Trophoblast cell (in vitro differentiated cells and primary cell): ENCODE data around the gene COG1.
A peak's percentile ranks its signal among the peaks of the same experiment; 100 is the strongest.

Source experiments
- DNase-seq, 2 donors: peaks; one replicate each; pipeline ENCODE4 v3.0.0-alpha.2; 2016
- H2AFZ ChIP-seq: 2 replicates; pipeline ENCODE4 v1.6.1; 2013; ENCODE audit warnings: low read length, moderate library complexity, mild to moderate bottlenecking; ENCODE audit not compliant: insufficient read depth, poor library complexity
- H2AK5ac ChIP-seq: 2 replicates; pipeline ENCODE4 v1.6.1; 2013; ENCODE audit warnings: mild to moderate bottlenecking, low read length
- H2BK120ac ChIP-seq: 2 replicates; pipeline ENCODE4 v1.6.1; 2013; ENCODE audit warnings: low read length, mild to moderate bottlenecking, moderate library complexity; ENCODE audit not compliant: insufficient read depth, poor library complexity
- H2BK12ac ChIP-seq: 2 replicates; pipeline ENCODE4 v1.6.1; 2013; ENCODE audit warnings: mild to moderate bottlenecking, low read length, moderate library complexity
- H2BK5ac ChIP-seq: 2 replicates; pipeline ENCODE4 v1.6.1; 2013; ENCODE audit warnings: low read length, low read depth, moderate library complexity, mild to moderate bottlenecking; ENCODE audit not compliant: poor library complexity
- H3K14ac ChIP-seq: 2 replicates; pipeline ENCODE4 v1.6.1; 2013; ENCODE audit warnings: mild to moderate bottlenecking, low read length
- H3K18ac ChIP-seq: 2 replicates; pipeline ENCODE4 v1.6.1; 2013; ENCODE audit warnings: mild to moderate bottlenecking, low read length
- H3K23ac ChIP-seq: 2 replicates; pipeline ENCODE4 v1.6.1; 2013; ENCODE audit warnings: low read length
- H3K27ac ChIP-seq: 2 replicates; pipeline ENCODE4 v1.5.1; 2013; ENCODE audit warnings: low read depth, mild to moderate bottlenecking, inconsistent platforms, low read length, moderate library complexity
- H3K27me3 ChIP-seq: 2 replicates; pipeline ENCODE4 v1.6.1; 2013; ENCODE audit warnings: inconsistent platforms, mild to moderate bottlenecking, low read length, moderate library complexity; ENCODE audit not compliant: insufficient read depth
- H3K36me3 ChIP-seq, 2 experiments: 1 replicate in 1 of 2; 2 replicates in 1 of 2; pipeline ENCODE4 v1.6.1; 2013; ENCODE audit warnings: low read length in 2 of 2, mild to moderate bottlenecking in 2 of 2, moderate library complexity in 1 of 2; ENCODE audit not compliant: insufficient read depth in 2 of 2, control insufficient read depth in 1 of 2
- H3K4ac ChIP-seq: 2 replicates; pipeline ENCODE4 v1.6.1; 2013; ENCODE audit warnings: low read depth, mild to moderate bottlenecking, low read length, moderate library complexity
- H3K4me1 ChIP-seq, 2 experiments: 1 replicate in 1 of 2; 2 replicates in 1 of 2; pipeline ENCODE4 v1.6.1; 2013; ENCODE audit warnings: low read length in 2 of 2, mild to moderate bottlenecking in 2 of 2, moderate library complexity in 1 of 2; ENCODE audit not compliant: insufficient read depth in 2 of 2, control insufficient read depth in 1 of 2
- H3K4me2 ChIP-seq: 2 replicates; pipeline ENCODE4 v1.6.1; 2013; ENCODE audit warnings: inconsistent platforms, mild to moderate bottlenecking, low read length, moderate library complexity
- H3K4me3 ChIP-seq: 2 replicates; pipeline ENCODE4 v1.5.1; 2013; ENCODE audit warnings: mild to moderate bottlenecking, low read depth, low read length, inconsistent platforms
- H3K79me1 ChIP-seq: one replicate; pipeline ENCODE4 v1.6.1; 2013; ENCODE audit warnings: low read length
- H3K79me2 ChIP-seq: 2 replicates; pipeline ENCODE4 v1.6.1; 2013; ENCODE audit warnings: low read length, mild to moderate bottlenecking; ENCODE audit not compliant: control insufficient read depth, insufficient read depth, poor library complexity
- H3K9ac ChIP-seq: 2 replicates; pipeline ENCODE4 v1.6.1; 2013; ENCODE audit warnings: mild to moderate bottlenecking, low read length
- H3K9me3 ChIP-seq: 2 replicates; pipeline ENCODE4 v1.6.1; 2013; ENCODE audit warnings: low read depth, mild to moderate bottlenecking, control low read depth, inconsistent platforms, low read length; ENCODE audit not compliant: insufficient read depth
- H4K12ac ChIP-seq: 2 replicates; pipeline ENCODE4 v1.6.1; 2013; ENCODE audit warnings: low read depth, mild to moderate bottlenecking, low read length, moderate library complexity
- H4K8ac ChIP-seq: 2 replicates; pipeline ENCODE4 v1.6.1; 2013; ENCODE audit warnings: low read depth, mild to moderate bottlenecking, low read length, moderate library complexity
- H4K91ac ChIP-seq: one replicate; pipeline ENCODE4 v1.6.1; 2013; ENCODE audit warnings: low read depth, mild to moderate bottlenecking, low read length, moderate library complexity
- WGBS: extraction: QIAGEN DNeasy Blood & Tissue Kit; methylation state at CpG from one replicate; pipeline ENCODE4 v1.1.7; 2013; ENCODE audit warnings: missing lambda C conversion rate; ENCODE audit not compliant: insufficient read length, insufficient coverage; ENCODE audit errors: extremely low coverage; 5-methylcytosine and 5-hydroxymethylcytosine counted together

Gene COG1

GRCh38 chr17:73215447-73215846 is 22.6 kb downstream of the COG1 start:
- no CpG with 5 or more reads among the region's 2 CpGs for WGBS
- DNase-seq, result no peak
- Histone ChIP-seq H2BK5ac (no peak overlapping the region), H4K91ac (no peak overlapping the region), H3K27me3 (no peaks in the 10 kb centered on the region), H3K9ac (no peak overlapping the region), H3K79me2 (peaks cover 3% of the 10 kb centered on the region), H3K18ac (no peak overlapping the region), H3K9me3 (no peaks in the 10 kb centered on the region), H3K4me1 (no peaks in the 10 kb centered on the region), H3K4me2 (no peak overlapping the region), H4K12ac (no peak overlapping the region), H3K79me1 (no peaks in the 10 kb centered on the region), H2BK12ac (no peak overlapping the region), H3K14ac (no peak overlapping the region), H2AFZ (no peak overlapping the region), H3K27ac (no peak overlapping the region), H2AK5ac (no peak overlapping the region), H4K8ac (peak overlapping the region; percentile 28), H3K36me3 (peaks cover 12 to 16% of the 10 kb centered on the region in 2 experiments), H3K4me3 (no peak overlapping the region), H2BK120ac (no peak overlapping the region), H3K4ac (peak overlapping the region; percentile 69), H3K23ac (peak overlapping the region; percentile 29)

- H4K91ac ChIP-seq, result no peak overlapping the region
- H3K79me2 ChIP-seq, result peaks cover 2% of the 10 kb centered on the region
- no peak overlapping the region for H3K4ac ChIP-seq
- no peak overlapping the region for H3K14ac ChIP-seq
- no peak overlapping the region for H2BK5ac ChIP-seq
- H3K27ac ChIP-seq, result no peak overlapping the region
- no peak for DNase-seq
- H2AFZ ChIP-seq, result no peak overlapping the region
- H3K18ac ChIP-seq, result no peak overlapping the region
- H3K9me3 ChIP-seq, result no peaks in the 10 kb centered on the region
- peaks cover 3% of the 10 kb centered on the region for H3K79me1 ChIP-seq
- H3K23ac ChIP-seq, result no peak overlapping the region
- no peak overlapping the region for H2BK12ac ChIP-seq
- H3K4me1 ChIP-seq, result peaks cover 0 to 2% of the 10 kb centered on the region in 2 experiments
- H3K36me3 ChIP-seq, result peaks cover 0 to 2% of the 10 kb centered on the region in 2 experiments
- H2BK120ac ChIP-seq, result no peak overlapping the region
- H3K4me2 ChIP-seq, result no peak overlapping the region
- H3K4me3 ChIP-seq, result no peak overlapping the region
- no CpG with 5 or more reads among the region's 2 CpGs for WGBS
- no peak overlapping the region for H3K9ac ChIP-seq
- no peak overlapping the region for H4K12ac ChIP-seq
- no peaks in the 10 kb centered on the region for H3K27me3 ChIP-seq
- H2AK5ac ChIP-seq, result no peak overlapping the region
- no peak overlapping the region for H4K8ac ChIP-seq
Observed at GRCh38 chr17:73223626-73224230, 30.9 kb downstream of the COG1 start.

GRCh38 chr17:73224237-73224636 is 31.4 kb downstream of the COG1 start:
- H4K8ac ChIP-seq, result no peak overlapping the region

GRCh38 chr17:73224663-73225305 is 31.9 kb downstream of the COG1 start:
- H2BK120ac ChIP-seq, result no peak overlapping the region
- no CpG with 5 or more reads among the region's 5 CpGs for WGBS

More at GRCh38 chr17:73224237-73224636, 31.4 kb downstream of the COG1 start:
- H3K18ac ChIP-seq, result no peak overlapping the region
- peaks cover 3% of the 10 kb centered on the region for H3K79me1 ChIP-seq
- no CpG with 5 or more reads among the region's 2 CpGs for WGBS
- H2AFZ ChIP-seq, result no peak overlapping the region
- H2AK5ac ChIP-seq, result no peak overlapping the region
- H3K27me3 ChIP-seq, result no peaks in the 10 kb centered on the region
- H3K27ac ChIP-seq, result no peak overlapping the region
- peaks cover 0 to 2% of the 10 kb centered on the region in 2 experiments for H3K36me3 ChIP-seq
- H3K4me2 ChIP-seq, result no peak overlapping the region
- H4K12ac ChIP-seq, result no peak overlapping the region
- H2BK12ac ChIP-seq, result no peak overlapping the region
- H2BK5ac ChIP-seq, result no peak overlapping the region
- no peaks in the 10 kb centered on the region for H3K9me3 ChIP-seq
- no peak overlapping the region for H3K4ac ChIP-seq
- H3K4me3 ChIP-seq, result no peak overlapping the region
- H3K79me2 ChIP-seq, result peaks cover 2% of the 10 kb centered on the region
- H3K9ac ChIP-seq, result no peak overlapping the region
- no peak overlapping the region for H3K14ac ChIP-seq
- no peak overlapping the region for H4K91ac ChIP-seq
- H2BK120ac ChIP-seq, result no peak overlapping the region
- peaks cover 0 to 2% of the 10 kb centered on the region in 2 experiments for H3K4me1 ChIP-seq
- DNase-seq, result no peak
- no peak overlapping the region for H3K23ac ChIP-seq

More at GRCh38 chr17:73224663-73225305, 31.9 kb downstream of the COG1 start:
- no peak overlapping the region for H2BK12ac ChIP-seq
- peak overlapping the region; percentile 21 for H3K4ac ChIP-seq
- no peak overlapping the region for H2BK5ac ChIP-seq
- H3K9ac ChIP-seq, result no peak overlapping the region
- no peak overlapping the region for H3K4me3 ChIP-seq
- peaks cover 0 to 2% of the 10 kb centered on the region in 2 experiments for H3K4me1 ChIP-seq
- H4K8ac ChIP-seq, result no peak overlapping the region
- no peaks in the 10 kb centered on the region for H3K9me3 ChIP-seq
- H4K91ac ChIP-seq, result no peak overlapping the region
- peak in 1 of 2 donors; percentile 4 for DNase-seq
- H3K18ac ChIP-seq, result peak overlapping the region; percentile 8
- peaks cover 2% of the 10 kb centered on the region for H3K79me2 ChIP-seq
- no peaks in the 10 kb centered on the region for H3K27me3 ChIP-seq
- H3K79me1 ChIP-seq, result peaks cover 3% of the 10 kb centered on the region
- H4K12ac ChIP-seq, result no peak overlapping the region
- H3K4me2 ChIP-seq, result no peak overlapping the region
- peak overlapping the region; percentile 3 for H3K14ac ChIP-seq
- H3K27ac ChIP-seq, result no peak overlapping the region
- peaks cover 0 to 2% of the 10 kb centered on the region in 2 experiments for H3K36me3 ChIP-seq
- no peak overlapping the region for H2AFZ ChIP-seq
- H2AK5ac ChIP-seq, result no peak overlapping the region
- H3K23ac ChIP-seq, result no peak overlapping the region
